Measurements from ENCODE around the gene SLC9A7.

Gene SLC9A7

DNA sequence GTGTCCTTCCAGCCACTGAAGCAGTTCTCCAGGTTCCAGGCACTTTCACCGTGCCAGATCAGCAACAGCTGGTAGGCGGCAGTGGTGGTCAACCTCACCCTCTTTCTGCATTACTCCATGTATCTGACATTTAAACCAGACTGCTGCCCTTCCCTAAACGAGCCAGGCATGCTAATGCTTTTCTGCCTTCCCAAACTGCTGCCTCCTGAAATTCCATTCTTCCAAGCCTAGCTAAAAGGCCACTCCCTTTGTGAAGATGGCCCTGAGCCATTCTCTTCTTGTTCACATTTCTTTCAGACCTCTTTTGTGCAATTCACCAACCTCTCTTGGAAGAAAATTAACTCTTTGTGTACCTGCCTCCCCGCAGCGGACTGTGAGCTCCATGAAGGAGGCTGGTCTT lies 111.7 kb downstream of the SLC9A7 start:
- no peak for DNase-seq (ENCODE audit: low spot score)

DNA sequence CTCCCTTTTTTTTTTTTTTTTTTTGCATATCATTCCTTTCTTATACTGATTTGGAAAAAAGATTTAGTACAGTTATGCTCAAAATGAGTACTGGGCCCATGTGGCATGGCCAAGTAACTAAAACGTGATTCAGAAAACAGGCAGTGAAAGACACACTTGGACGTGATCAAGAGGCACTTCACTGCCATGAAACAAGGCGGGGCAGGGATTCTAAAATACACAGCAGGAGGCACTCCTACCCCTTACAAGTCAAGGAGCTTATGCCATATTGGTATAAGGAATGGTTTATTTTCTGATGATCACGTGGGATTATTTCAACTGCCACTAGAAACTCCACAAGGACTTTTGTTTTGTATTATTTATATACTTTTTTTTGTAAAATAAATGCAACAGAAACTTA lies 113.3 kb downstream of the SLC9A7 start:
- DNase-seq (ENCODE audit: low spot score) = no peak

DNA sequence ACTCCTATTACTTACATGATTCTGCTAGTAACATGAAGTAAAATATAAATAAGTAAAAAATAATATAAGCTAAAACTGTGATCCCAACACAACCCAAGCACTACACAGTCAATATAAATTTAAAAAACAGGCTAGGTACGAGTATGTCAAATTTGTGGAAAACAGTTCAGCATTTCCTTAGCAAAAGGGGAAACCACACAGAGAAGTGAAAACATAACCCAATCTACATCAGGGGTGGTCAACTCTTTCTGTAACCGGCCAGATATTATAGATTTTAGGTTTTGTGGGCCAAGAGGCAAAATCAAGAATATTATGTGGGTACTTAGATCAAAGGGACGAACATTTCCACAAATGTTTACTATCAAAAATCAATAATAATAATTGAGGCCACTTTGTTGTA lies 115.3 kb downstream of the SLC9A7 start:
- DNase-seq (ENCODE audit: low spot score) = no peak

GRCh38 chrX:46642145-46642544 lies 116.8 kb downstream of the SLC9A7 start:
- peak; percentile 31 for DNase-seq (ENCODE audit: low spot score)

DNA sequence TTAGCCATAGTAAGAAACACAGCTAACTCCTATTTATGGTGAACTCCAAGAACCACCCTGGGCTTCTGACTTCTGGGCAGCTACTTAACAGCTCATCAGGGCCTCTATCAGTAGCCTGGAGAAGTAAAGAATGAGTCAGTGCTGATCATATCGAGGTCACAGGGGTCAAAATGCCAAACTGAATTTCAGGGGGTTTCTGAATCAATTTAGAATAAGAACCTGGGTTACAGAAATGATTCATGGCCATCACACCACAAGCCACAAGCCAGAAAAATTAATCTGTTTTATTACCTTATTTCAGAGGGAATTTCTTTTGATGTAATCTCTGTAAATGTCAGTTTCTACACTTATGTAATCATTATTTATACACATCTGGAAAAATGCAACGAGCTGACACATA lies 121.0 kb downstream of the SLC9A7 start:
- DNase-seq (ENCODE audit: low spot score) = no peak

GRCh38 chrX:46636223-46636622 lies 122.7 kb downstream of the SLC9A7 start:
- DNase-seq (ENCODE audit: low spot score) = no peak

DNA sequence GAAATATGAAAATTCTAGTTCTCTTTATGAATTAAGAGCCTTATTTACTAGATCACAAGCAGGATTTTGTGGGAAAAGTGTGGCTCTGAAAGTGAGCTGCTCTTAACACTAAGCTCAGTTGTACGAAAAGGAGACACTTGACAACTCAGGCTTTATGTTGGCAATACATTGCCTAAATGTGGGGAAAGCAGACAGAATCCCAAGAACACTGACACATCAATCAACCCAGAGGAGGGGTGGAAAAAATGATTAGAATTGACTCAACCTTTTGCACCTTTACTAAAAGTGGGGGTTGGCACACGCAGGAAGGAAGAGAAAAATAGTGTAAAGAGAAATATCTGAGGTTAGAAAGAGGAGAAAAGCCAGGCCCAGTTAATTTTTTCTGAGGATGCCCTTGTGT lies 123.7 kb downstream of the SLC9A7 start:
- DNase-seq (ENCODE audit: low spot score) = no peak

GRCh38 chrX:46634577-46634976 lies 124.3 kb downstream of the SLC9A7 start:
- DNase-seq (ENCODE audit: low spot score) = no peak

DNA sequence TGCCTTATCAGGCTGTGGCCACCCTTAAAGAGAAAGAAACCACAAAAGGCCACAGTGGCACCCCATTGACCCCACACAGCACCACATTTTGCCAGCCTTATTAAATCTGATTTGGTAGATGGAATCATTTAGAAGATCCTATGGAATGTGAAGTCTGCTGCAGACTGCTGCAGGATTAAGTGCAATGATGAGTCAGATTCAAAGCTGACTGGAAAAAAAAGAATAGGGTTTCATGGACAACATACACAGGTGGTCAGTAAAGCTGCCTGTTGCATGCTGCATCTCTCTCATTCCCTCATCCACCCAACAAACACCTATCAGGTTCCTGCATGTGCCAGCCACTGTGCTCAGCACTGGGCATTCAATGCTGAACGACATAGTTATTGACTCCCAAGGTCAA lies 128.8 kb downstream of the SLC9A7 start:
- DNase-seq (ENCODE audit: low spot score) = no peak

- DNase-seq (ENCODE audit: low spot score) = no peak
Measured at GRCh38 chrX:46628460-46629371, 130.2 kb downstream of the SLC9A7 start.

DNA sequence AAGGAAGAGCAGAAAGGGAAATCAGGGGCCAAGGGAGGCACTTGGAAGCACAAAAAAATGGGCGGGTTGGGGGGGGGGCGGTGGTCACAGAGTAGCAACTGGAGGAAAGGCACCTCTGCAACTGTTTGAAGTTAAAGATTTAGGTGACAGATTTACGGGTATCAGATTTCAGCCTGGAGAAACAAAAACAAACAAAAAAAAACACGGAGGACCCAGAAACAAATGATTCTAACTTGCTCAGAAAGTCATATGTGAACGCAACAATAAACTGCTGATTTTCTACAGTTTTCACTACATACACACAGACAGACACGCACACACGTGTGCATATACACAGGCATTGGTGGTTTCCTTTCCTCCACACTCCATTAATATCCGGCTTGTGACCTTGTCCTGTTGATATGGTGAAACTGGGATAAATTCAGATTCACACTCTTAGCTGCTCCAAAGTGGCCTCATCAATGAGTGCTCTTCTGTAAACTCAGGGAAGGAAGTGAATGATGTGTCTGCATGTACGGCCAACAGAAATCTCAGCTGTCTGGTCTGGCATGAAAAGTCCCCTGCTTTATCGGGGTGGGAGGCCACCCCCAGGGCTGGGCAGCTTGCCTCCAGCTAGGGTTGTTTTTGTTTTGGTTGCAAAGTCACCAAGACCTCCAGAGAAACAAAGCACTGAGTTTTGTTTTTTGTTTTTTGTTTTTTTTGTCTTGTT lies 131.1 kb downstream of the SLC9A7 start:
- DNase-seq (ENCODE audit: low spot score) = no peak

- no peak for DNase-seq (ENCODE audit: low spot score)
Measured at GRCh38 chrX:46627062-46627461, 131.9 kb downstream of the SLC9A7 start.

DNA sequence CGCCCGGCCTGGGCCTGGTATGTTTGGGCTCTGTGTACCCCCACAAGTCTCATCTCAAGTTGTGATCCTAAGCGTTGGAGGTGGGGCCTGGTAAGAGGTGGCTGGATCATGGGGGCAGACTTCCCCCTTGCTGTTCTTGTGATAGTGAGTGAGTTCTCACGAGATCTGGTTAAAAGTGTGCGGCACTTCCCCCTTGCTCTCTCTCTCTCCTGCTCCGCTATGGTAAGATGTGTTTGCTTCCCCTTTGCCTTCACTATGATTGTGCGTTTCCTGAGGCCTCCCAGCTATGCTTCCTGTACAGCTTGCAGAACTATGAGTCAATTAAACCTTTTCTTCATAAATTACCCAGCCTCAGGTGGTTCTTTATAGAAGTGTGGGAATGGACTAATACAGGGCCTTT lies 132.4 kb downstream of the SLC9A7 start:
- DNase-seq (ENCODE audit: low spot score) = peak; percentile 42

DNA sequence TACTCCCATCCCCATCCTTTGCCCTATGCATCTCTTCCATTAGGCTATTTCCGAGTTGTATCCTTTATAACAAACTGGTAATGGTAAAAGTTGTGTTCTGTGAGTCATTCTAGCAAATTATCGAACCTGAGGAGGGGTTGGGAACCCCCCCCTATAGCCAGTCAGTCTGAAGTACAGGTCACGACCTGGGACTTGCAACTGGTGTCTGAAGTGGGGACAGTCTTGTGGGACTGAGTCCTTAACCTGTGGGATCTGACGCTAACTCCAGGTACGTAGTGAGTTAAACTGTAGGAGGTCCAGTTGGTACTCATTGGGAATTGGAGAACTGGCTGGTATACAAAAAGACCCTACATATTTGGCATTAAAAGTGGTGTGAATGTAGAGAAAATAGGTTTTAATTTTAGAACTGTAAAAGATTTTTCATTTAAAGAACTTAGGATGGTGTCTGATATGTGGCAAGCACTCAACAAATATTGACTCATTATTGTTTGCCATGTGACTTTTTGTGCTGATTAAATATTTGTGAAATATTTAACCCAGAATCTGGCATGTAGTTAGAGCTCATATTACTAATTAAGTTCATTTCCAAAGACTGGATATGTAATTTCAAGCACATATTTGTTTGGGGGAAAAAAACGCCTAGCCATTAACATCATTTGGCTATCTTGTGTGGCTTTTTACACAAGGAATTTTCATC lies 134.7 kb downstream of the SLC9A7 start:
- DNase-seq (ENCODE audit: low spot score) = no peak

DNA sequence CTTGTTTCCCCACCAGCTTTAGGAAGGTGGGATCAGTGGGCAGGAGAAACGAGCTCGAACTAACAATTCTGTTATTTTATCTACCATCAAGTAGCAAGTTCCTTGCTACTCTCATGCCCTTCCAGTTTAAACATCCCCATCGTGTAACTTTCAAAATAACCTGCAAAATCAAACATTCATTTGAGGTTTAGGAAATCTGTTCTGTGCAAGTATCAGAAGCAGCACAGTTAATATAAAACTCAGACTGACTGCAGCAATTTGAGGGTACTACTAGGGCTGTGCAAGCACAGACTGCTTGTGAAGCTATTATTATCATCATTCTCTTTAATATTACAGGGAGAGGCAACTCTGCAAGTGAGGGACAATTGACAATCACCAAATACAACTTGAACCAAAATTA lies 137.3 kb downstream of the SLC9A7 start:
- no peak for DNase-seq (ENCODE audit: low spot score)

DNA sequence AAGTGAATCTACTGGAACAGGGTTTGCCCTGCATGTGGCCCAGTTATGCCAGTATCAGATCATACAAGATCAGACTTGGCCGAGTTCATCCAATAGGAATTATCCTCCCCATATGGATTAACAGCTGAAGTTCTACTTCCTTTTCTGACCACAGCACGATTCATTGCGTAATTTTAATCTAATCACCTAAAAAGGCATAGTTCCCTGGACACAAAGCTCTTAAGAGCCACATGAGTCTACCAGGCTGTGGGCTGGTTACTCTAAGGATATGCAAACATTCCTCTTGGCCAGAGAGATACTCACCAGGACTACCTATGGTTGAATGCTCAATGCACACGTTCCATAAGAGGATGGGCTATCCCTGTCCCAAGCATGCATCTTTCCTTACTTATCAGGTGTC lies 138.4 kb downstream of the SLC9A7 start:
- no peak for DNase-seq (ENCODE audit: low spot score)

DNA sequence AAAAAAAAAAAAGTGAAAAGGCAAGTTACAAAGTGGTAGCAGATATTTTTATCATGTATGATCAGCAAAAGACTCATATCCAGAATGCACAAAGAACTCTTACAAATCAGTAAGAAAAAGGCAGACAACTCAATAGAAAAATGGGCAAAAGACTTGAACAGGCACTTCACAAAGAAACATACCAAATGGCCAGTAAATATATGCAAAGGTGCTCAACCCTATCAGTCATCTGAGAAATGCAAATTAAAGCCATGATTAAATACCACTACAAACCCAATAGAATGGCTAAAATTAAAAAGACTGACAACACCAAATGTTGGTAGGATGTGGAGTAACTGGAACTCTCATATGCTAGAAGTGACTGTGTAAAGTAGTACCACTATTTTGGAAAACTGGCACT lies 140.0 kb downstream of the SLC9A7 start:
- DNase-seq (ENCODE audit: low spot score) = no peak

DNA sequence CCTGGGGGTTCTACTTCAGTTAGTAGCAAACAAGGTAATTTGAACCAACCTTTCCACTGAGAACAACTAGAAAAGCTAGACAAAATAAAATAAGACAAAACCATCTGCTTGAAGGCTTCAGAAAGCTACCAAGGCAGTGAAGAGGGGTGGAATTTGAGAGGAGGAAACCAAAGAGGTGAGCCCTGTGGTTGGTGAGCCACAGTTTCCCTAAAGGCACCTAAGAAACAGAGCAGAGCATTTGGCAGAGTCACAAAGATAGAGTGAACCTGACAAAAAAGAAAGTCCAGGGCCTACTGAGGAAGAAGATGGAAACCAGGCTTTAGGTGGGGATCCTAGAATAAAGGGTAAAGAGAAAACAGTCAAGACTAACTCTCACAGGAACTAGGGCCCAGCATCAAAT lies 141.0 kb downstream of the SLC9A7 start:
- no peak for DNase-seq (ENCODE audit: low spot score)

DNA sequence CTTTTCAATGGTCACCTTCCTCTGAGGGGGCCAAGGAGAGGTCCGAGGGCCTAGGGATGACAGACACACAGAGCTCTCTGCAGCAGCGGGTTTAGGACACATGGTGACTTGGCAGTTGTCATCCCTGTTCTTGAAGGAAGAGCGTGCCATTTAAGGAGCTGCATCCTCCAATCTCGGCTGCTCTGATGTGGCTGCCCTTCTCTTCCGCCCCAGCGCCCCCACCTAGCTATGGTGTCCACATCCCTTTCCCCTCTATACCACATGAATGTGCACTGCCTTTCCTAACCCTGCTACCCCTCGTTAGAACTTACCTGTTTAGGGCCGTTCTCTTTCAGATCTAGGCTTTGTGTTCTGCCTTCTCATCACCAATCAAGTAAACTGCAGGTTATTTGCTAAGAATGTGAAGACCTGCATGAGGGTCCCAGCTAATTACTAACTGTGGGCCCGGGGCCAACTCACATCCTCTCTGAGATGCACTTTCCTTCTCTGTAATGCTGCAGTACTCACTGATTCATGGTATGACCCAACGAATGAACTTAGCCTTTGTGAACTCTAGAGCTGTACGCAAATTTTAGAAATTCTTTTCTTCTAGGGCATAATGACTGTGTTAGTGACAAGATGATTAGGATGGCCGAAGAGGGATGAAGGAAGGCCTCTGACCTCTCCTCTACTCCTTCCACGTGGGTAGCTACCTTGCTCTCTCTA lies 147.1 kb downstream of the SLC9A7 start:
- peak; percentile 53 for DNase-seq (ENCODE audit: low spot score)

DNA sequence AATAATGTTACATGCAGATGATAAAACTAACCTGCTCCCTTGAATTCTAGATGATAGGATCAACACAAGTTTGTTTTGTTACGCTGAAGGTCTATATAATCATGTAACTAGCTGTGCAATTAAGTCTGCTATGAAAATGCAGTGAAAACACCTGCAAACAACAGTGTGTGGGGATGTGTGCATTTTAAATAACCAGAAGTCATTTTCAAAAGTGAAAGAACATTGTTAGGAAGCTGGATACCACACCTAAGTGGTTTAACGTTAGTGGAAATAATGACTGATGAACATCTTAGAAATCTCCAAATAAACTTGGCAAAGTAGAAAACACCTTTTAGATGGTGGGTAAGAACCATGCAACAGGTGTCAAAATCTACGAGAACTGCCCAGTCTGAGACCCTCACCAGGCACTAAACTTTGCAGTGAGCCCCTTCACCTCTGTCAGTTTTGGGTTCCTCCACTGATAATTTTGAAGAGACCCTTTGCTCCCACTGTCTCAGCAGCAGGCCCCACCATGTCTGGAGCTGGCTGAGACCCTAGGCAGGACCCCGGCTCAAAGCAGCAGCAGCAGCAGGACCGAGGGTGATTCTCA lies 148.8 kb downstream of the SLC9A7 start:
- DNase-seq (ENCODE audit: low spot score) = no peak

DNA sequence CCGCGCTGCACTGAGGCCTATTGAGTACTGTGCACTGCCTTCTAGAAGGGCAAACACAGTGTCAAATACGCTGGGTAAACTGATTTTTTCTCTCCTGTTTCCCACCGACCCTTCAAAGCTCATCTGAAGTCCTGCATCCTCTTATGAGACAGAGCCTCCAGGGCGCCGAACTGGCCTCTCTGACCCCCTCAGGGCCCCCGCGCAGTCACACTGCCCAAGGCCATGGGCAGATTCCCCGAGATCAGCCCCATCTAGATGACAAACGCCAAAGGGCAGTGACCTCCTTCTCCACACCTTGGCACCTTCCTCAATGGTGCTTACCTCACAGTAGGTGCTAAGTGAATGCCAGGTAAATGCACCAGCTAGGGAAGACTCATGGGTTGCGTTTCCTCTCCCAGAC lies 151.0 kb downstream of the SLC9A7 start:
- no peak for DNase-seq (ENCODE audit: low spot score)

All from CD4-positive, alpha-beta T cell treated with Interleukin-6 at 100 ng/mL for 8 hours (primary cell).